GM12872 (cell line): ENCODE results near the gene NFIB.

ENCODE experiments used
- TF ChIP-seq, protein P1 (sequence below): IDR thresholded peaks from 3 replicates; pipeline ENCODE4 v1.5.1; 2011; ENCODE audit warnings: low read depth, mild to moderate bottlenecking, low read length, moderate library complexity; ENCODE audit not compliant: insufficient read depth

NFIB gene

DNA sequence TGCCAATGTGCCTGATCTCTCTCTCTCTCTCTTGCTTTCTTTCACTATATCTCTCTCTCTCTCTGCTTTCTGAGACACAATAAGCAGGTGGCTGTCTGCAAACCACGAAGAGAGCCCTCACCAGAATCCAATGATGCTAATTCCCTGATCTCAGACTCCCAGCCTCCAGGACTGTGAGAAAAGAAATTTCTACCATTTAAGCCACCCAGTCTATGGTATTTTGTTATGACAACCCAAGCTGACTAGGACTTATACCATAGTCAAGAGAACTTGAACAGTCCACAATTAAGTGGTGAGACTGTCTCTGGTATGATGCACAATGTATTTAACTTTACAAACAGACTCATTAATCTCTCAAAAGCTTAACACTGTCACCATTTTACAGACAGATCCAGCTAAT is 67.0 kb downstream of the NFIB start:
- TF ChIP-seq, protein P1, sequence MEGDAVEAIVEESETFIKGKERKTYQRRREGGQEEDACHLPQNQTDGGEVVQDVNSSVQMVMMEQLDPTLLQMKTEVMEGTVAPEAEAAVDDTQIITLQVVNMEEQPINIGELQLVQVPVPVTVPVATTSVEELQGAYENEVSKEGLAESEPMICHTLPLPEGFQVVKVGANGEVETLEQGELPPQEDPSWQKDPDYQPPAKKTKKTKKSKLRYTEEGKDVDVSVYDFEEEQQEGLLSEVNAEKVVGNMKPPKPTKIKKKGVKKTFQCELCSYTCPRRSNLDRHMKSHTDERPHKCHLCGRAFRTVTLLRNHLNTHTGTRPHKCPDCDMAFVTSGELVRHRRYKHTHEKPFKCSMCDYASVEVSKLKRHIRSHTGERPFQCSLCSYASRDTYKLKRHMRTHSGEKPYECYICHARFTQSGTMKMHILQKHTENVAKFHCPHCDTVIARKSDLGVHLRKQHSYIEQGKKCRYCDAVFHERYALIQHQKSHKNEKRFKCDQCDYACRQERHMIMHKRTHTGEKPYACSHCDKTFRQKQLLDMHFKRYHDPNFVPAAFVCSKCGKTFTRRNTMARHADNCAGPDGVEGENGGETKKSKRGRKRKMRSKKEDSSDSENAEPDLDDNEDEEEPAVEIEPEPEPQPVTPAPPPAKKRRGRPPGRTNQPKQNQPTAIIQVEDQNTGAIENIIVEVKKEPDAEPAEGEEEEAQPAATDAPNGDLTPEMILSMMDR, result no peak

DNA sequence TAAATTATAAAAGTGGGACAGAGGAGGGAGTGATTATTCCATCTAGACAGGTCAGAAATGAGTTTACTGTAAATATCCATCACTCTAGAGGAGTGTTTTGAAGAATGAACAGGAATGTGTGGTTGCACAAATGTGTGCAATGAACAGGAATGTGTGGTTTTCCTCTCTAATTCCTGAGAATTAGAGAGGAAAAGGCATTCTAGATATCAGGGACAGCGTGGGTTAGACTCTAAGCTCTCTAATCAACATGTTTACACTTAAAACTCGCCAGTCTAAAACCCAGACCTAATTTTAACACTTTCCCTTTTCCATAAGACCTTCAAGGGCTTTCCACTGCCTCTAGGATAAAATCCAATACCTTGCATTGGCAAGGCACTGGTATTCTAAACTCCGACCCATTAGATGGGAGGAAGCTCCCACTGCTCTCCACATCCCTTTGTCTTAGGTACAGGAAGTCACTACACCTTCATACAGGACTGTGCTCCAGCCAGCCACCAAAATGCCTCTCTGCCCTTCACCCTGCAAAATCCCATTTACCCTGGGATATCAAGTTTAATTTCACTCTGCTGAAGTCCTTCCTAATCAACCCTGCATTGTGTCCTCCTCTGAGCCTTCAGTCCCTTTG is 67.9 kb downstream of the NFIB start:
- TF ChIP-seq, protein P1, result no peak

DNA sequence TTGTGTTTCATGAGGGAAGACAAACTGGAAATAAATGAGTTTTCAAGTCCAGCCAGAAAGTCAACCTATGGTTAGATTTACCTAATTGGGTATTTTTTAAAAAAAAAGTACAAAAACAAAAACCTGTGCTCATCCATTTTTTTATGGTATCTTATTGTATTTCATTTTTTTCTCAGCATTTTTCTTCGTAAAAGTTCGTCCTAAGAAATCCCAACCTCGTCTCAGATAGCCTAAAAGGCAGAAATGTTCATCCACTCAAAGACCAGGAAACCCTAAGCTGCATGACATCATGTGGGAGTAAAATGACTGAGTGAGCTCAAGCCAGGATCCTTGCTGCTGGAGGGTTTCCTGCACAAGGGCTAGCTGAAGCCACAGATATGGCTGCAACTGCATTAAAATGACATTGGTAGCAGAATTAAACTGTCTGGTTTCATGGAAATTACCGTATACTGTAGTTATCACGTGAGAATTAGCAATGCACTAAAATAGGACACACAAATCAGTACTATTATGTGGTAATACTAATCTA is 70.4 kb downstream of the NFIB start:
- TF ChIP-seq, protein P1, result no peak

DNA sequence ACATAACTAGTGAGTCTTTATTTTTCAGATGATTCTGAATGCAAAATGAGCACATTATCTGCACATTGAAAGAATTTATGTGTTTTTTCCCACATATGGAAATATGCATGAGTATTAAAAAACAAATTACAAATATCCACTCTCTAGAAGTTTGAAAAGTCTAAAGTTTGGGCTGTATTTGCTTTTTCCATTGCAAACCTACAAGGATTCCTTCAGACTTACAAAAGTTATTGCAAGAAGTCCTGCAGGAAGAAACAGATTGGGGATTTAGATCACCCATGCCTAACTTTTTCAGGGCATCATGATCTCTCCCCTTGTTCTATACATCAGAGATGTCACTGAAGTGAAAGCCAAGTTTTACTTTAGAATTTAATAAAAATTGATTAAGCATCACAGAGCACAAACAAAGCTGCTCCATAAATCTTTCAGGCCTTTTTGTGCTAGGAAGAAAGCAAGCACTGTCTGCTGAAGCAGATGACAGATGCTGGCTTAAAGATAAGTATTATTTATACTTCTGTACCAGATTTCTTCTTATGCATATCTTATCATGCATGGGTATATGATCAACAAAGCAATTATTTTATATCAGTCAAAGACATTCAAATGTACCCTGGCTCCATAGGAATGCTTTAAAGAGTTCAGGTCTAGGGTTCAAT is 71.7 kb downstream of the NFIB start:
- TF ChIP-seq, protein P1, result no peak

DNA sequence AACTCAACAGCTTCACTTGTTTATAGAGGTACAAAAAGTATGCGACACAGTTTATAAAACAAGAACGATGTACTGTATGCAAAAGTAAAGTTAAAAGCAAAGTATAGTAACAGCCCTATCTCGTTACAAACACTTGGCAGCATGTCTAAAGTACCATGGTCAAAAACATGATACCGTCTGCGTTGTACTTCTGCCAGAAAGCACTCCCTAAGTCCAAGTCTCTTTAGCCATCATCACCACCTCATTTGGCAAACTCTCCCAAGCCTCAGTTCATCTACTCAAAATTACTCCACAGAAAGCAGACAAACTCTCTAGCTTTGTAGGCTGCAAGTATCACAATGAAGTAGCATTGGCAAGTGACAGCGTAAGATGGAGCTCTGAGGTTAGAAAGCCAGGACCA is 73.4 kb downstream of the NFIB start:
- TF ChIP-seq, protein P1, result no peak

DNA sequence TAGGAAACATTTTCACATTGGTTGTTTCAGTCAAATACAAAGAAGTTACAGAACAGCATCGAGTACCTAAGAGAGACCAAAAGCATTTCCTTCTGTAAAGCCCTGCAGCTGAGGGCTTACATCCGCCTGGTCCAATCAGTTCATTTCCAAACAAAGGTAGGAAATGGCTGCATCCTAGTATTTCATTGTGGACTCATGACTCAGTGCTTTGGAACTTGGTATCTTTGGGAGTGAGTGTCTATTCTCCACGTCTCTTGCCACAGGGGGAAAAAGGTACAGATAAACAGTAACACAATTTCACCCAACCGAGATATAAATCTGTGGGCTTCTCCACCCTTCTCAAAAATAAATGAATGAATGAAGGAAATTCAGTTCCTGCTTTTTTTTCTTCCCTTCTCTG is 75.4 kb downstream of the NFIB start:
- TF ChIP-seq, protein P1, result no peak

DNA sequence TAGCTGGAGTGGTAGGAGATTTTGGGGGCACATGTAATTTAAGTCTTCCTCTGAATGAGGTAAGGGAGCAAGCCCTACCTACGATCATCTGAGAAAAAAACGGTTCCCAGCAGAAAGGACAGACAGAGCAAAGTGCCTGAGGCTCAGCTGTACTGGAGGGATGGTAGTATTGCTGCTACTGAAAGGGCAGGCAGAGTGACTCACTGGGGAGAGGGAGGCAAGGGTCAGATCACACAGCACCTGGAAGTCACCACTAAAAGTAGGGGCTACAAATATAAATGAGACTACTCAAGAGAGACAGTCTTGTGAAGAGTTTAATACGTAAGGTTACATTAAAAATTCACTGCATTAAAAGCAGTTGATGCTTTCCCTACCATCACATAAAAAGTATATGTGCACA is 75.9 kb downstream of the NFIB start:
- TF ChIP-seq, protein P1, result no peak
